ENCODE results near the gene SIGLEC12. TPM values are rescaled to one million over a fixed set of nuclear protein-coding genes. Genes with fewer than 3 reads are reported as not detected.
A peak's percentile ranks its signal among the peaks of the same experiment; 100 is the strongest.

The SIGLEC12 gene
- total and polyA plus RNA-seq, 2 donors (not counting 1 experiment from before 2014, with no cell fraction given) = 0.24 TPM; not detected in 1

GRCh38 chr19:51525651-51526050 lies 24.1 kb upstream of the SIGLEC12 start:
- Mint-ChIP-seq H3K27ac (peak overlapping the region; percentile 77), H3K4me1 (peaks cover 78% of the 10 kb centered on the region), H3K27me3 (no peaks in the 10 kb centered on the region), H3K9me3 (ENCODE audit: insufficient read depth) (no peaks in the 10 kb centered on the region), H3K4me3 (no peak overlapping the region)
- DNase-seq = no peak
- 83% methylated on average over 4 of the region's 4 CpGs for WGBS (ENCODE audit: insufficient coverage)
- CTCF ChIA-PET = interaction anchor here (0.9 to 2.8 kb wide), 5 partner anchors 10 to 134 kb away, joined by 4 to 13 read pairs (median 5); no protein-coding TSS in a partner anchor
- Histone ChIP-seq H3K4me3 (ENCODE audit: control extremely low read depth in 1 of 5, extremely low read depth in 1 of 5, insufficient read depth in 1 of 5, low read depth in 2 of 5, low read length in 4 of 5) (no peak overlapping the region), H3K4me1 (ENCODE audit: control insufficient read depth in 2 of 2, insufficient read depth in 2 of 2, low read length in 2 of 2) (peaks cover 14 to 44% of the 10 kb centered on the region in 2 donors), H3K79me2 (ENCODE audit: control insufficient read depth, insufficient read depth, low read length) (no peaks in the 10 kb centered on the region), H3K27ac (ENCODE audit: low read length in 2 of 2) (no peak overlapping the region), H3K9me3 (ENCODE audit: control extremely low read depth in 1 of 3, control insufficient read depth in 2 of 3, insufficient read depth in 1 of 3, low read length in 2 of 3) (peaks cover 0 to 9% (median 0%) of the 10 kb centered on the region in 3 donors), H3K4me2 (replicated peaks; ENCODE audit: low read depth, low read length, poor library complexity, severe bottlenecking) (peak overlapping the region; percentile 6), H2AFZ (ENCODE audit: insufficient read depth, low read depth, low read length, poor library complexity, severe bottlenecking) (no peak overlapping the region), H3K27me3 (replicated peaks in 1 of 4; ENCODE audit: control extremely low read depth in 1 of 4, control insufficient read depth in 3 of 4, insufficient read depth in 4 of 4, low read length in 3 of 4) (no peaks in the 10 kb centered on the region), H3K9ac (ENCODE audit: low read length) (no peak overlapping the region), H3K36me3 (replicated peaks in 1 of 2; ENCODE audit: control extremely low read depth in 1 of 2, control insufficient read depth in 1 of 2, extremely low read depth in 1 of 2, insufficient read depth in 2 of 2, low read length in 1 of 2) (peaks cover 0 to 16% of the 10 kb centered on the region in 2 experiments), H4K20me1 (ENCODE audit: control insufficient read depth, insufficient read depth, low read length, poor library complexity, severe bottlenecking) (no peaks in the 10 kb centered on the region)
- ATAC-seq (ENCODE audit: low read depth) = no peak
- POLR2A ChIA-PET = no interaction called here
- TF ChIP-seq CTCF (IDR thresholded peaks at IDR 0.05) (no peak), EZH2 (IDR thresholded peaks at IDR 0.05; ENCODE audit: borderline replicate concordance, insufficient read depth, low read depth, low read length, poor library complexity, severe bottlenecking) (no peak)
- intact Hi-C loops (cut with micrococcal nuclease) = no loop called here

GRCh38 chr19:51524666-51525264 lies 23.2 kb upstream of the SIGLEC12 start:
- H3K4me3 Mint-ChIP-seq = no peak overlapping the region
- no peak overlapping the region for H3K9ac ChIP-seq (ENCODE audit: low read length)
- H3K9me3 ChIP-seq (ENCODE audit: control extremely low read depth in 1 of 3, control insufficient read depth in 2 of 3, insufficient read depth in 1 of 3, low read length in 2 of 3) = peaks cover 0 to 9% (median 0%) of the 10 kb centered on the region in 3 donors
- no peak overlapping the region for H3K4me3 ChIP-seq (ENCODE audit: control extremely low read depth in 1 of 5, extremely low read depth in 1 of 5, insufficient read depth in 1 of 5, low read depth in 2 of 5, low read length in 4 of 5)
- H3K79me2 ChIP-seq (ENCODE audit: control insufficient read depth, insufficient read depth, low read length) = no peaks in the 10 kb centered on the region
- CTCF ChIA-PET = interaction anchor here (0.9 to 2.8 kb wide), 5 partner anchors 9 to 135 kb away, joined by 4 to 13 read pairs (median 5); no protein-coding TSS in a partner anchor
- TF ChIP-seq EZH2 (IDR thresholded peaks at IDR 0.05; ENCODE audit: borderline replicate concordance, insufficient read depth, low read depth, low read length, poor library complexity, severe bottlenecking) (no peak), CTCF (IDR thresholded peaks at IDR 0.05) (no peak)
- no peak for DNase-seq
- no peak for ATAC-seq (ENCODE audit: low read depth)
- no peak overlapping the region for H3K27ac Mint-ChIP-seq
- H3K27me3 Mint-ChIP-seq = no peaks in the 10 kb centered on the region
- H3K27me3 ChIP-seq (replicated peaks in 1 of 4; ENCODE audit: control extremely low read depth in 1 of 4, control insufficient read depth in 3 of 4, insufficient read depth in 4 of 4, low read length in 3 of 4) = no peaks in the 10 kb centered on the region
- 84% methylated on average over 6 of the region's 8 CpGs for WGBS (ENCODE audit: insufficient coverage)
- intact Hi-C loops (cut with micrococcal nuclease) = no loop called here
- H3K9me3 Mint-ChIP-seq (ENCODE audit: insufficient read depth) = no peaks in the 10 kb centered on the region
- peaks cover 71% of the 10 kb centered on the region for H3K4me1 Mint-ChIP-seq
- peaks cover 14 to 36% of the 10 kb centered on the region in 2 donors for H3K4me1 ChIP-seq (ENCODE audit: control insufficient read depth in 2 of 2, insufficient read depth in 2 of 2, low read length in 2 of 2)
- no peak overlapping the region for H3K4me2 ChIP-seq (replicated peaks; ENCODE audit: low read depth, low read length, poor library complexity, severe bottlenecking)
- no peak overlapping the region for H2AFZ ChIP-seq (ENCODE audit: insufficient read depth, low read depth, low read length, poor library complexity, severe bottlenecking)
- no peaks in the 10 kb centered on the region for H4K20me1 ChIP-seq (ENCODE audit: control insufficient read depth, insufficient read depth, low read length, poor library complexity, severe bottlenecking)
- peaks cover 0 to 17% of the 10 kb centered on the region in 2 experiments for H3K36me3 ChIP-seq (replicated peaks in 1 of 2; ENCODE audit: control extremely low read depth in 1 of 2, control insufficient read depth in 1 of 2, extremely low read depth in 1 of 2, insufficient read depth in 2 of 2, low read length in 1 of 2)
- H3K27ac ChIP-seq (ENCODE audit: low read length in 2 of 2) = no peak overlapping the region
- POLR2A ChIA-PET = no interaction called here
